ENCODE results near the gene TMEM255B. TPM values are rescaled to one million over a fixed set of nuclear protein-coding genes. Genes with fewer than 3 reads are reported as not detected.

TMEM255B gene
- total and polyA plus RNA-seq, 9 of the 15 experiments (the other 6 are each of a cell fraction or from before 2014, with no cell fraction given), result 0.01 to 0.75 (median 0.23) TPM

DNA sequence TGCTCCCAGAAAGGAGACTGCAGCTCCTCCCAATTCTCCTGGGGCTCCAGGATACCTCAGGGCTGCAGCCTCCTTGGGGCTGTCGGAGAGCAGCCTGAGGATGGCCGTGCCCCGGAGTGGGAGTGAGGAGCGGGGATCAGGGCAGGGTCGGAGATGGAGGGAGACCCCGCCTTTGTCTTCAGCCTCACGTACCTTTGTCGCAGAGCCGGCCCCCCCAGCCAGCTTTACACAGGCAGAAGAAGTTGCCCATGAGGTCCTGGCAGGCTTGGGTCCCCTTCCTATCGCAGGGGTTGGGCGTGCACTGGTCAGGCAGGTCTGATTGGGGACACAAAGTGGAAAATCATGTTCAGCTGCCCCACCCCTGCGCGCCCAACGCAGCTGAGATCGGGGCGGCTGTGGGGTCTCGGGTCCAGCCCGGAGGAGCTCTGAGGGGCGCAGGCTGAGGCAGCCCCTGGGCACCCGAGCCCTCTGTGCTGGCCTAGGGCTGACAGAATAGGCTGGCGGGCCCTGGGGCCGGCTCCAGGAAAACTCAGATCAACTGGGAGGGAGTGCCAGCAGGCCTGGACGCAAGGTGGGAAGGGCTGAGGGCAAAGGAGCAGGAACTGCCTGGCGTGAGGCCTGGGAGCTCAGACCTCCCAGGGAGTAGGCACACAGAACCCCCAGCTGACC is 80.6 kb downstream of the TMEM255B start (continued):
- TF ChIP-seq MTA1 (IDR thresholded peaks at IDR 0.05; ENCODE audit: borderline replicate concordance) (no peak), ZNF707 (CRISPR knock-in tag; conservative IDR thresholded peaks at IDR 0.05) (no peak), TCFL5 (CRISPR knock-in tag; conservative IDR thresholded peaks at IDR 0.05) (no peak), ZBED1 (IDR thresholded peaks at IDR 0.05) (no peak), CTCF (IDR thresholded peaks at IDR 0.05 in 2 of 3, conservative IDR thresholded peaks at IDR 0.05 in 1 of 3; ENCODE audit: insufficient read depth in 2 of 3, low read depth in 1 of 3, low read length in 3 of 3) (no peak), TFAP4 (CRISPR knock-in tag; IDR thresholded peaks at IDR 0.05; ENCODE audit: borderline replicate concordance) (no peak), ZNF551 (CRISPR knock-in tag; IDR thresholded peaks at IDR 0.05) (no peak), KDM4B (IDR thresholded peaks at IDR 0.05; ENCODE audit: borderline replicate concordance in 2 of 2, low read depth in 1 of 2) (no peak), CBX2 (IDR thresholded peaks at IDR 0.05; ENCODE audit: insufficient read depth, low read length, poor library complexity, severe bottlenecking) (no peak), SIX5 (IDR thresholded peaks at IDR 0.05; ENCODE audit: borderline replicate concordance in 1 of 2, insufficient read depth in 1 of 2, low read depth in 1 of 2, low read length in 2 of 2) (no peak), ZNF217 (CRISPR knock-in tag; IDR thresholded peaks at IDR 0.05) (no peak)
- TF ChIP-seq, protein P1, sequence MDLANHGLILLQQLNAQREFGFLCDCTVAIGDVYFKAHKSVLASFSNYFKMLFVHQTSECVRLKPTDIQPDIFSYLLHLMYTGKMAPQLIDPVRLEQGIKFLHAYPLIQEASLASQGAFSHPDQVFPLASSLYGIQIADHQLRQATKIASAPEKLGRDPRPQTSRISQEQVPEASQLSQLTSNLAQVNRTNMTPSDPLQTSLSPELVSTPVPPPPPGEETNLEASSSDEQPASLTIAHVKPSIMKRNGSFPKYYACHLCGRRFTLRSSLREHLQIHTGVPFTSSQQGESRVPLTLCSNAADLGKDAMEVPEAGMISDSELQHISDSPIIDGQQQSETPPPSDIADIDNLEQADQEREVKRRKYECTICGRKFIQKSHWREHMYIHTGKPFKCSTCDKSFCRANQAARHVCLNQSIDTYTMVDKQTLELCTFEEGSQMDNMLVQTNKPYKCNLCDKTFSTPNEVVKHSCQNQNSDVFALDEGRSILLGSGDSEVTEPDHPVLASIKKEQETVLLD (IDR thresholded peaks at IDR 0.05), result no peak
